ENCODE measurements around the gene KANSL2. TPM values are rescaled to one million over a fixed set of nuclear protein-coding genes. Genes with fewer than 3 reads are reported as not detected.

Gene KANSL2
- total and polyA plus RNA-seq, 9 donors = 27.5 to 54.1 (median 35.4) TPM

GRCh38 chr12:48640854-48641253 lies 41.2 kb downstream of the KANSL2 start:
- no peak overlapping the region for H3K4me3 ChIP-seq
- no peaks in the 10 kb centered on the region for H3K9me3 ChIP-seq
- TF ChIP-seq POLR2A (IDR thresholded peaks at IDR 0.05) (no peak), EP300 (IDR thresholded peaks at IDR 0.05) (no peak), CTCF (IDR thresholded peaks at IDR 0.05) (no peak)
- no peaks in the 10 kb centered on the region for H3K36me3 ChIP-seq
- no peaks in the 10 kb centered on the region for H3K4me1 ChIP-seq (ENCODE audit: insufficient read depth)
- no peak overlapping the region for H3K27ac ChIP-seq
- 85 to 94% (median 92%) methylated on average over 3 of the region's 3 CpGs for WGBS, 3 donors
- no peaks in the 10 kb centered on the region for H3K27me3 ChIP-seq
- no peak for DNase-seq
- intact Hi-C loops (cut with DNase I) = no loop called here

GRCh38 chr12:48640428-48640827 lies 41.6 kb downstream of the KANSL2 start:
- Histone ChIP-seq H3K36me3 (no peaks in the 10 kb centered on the region), H3K4me3 (no peak overlapping the region), H3K27ac (no peak overlapping the region), H3K27me3 (no peaks in the 10 kb centered on the region), H3K9me3 (no peaks in the 10 kb centered on the region), H3K4me1 (ENCODE audit: insufficient read depth) (no peaks in the 10 kb centered on the region)
- intact Hi-C loops (cut with DNase I) = no loop called here
- DNase-seq = no peak
- no peak for TF ChIP-seq CTCF (IDR thresholded peaks at IDR 0.05)
- no peak for TF ChIP-seq POLR2A (IDR thresholded peaks at IDR 0.05)
- TF ChIP-seq EP300 (IDR thresholded peaks at IDR 0.05) = no peak

- no peaks in the 10 kb centered on the region for H3K27me3 ChIP-seq
- H3K27ac ChIP-seq = no peak overlapping the region
- H3K4me1 ChIP-seq (ENCODE audit: insufficient read depth) = no peaks in the 10 kb centered on the region
- H3K4me3 ChIP-seq = no peak overlapping the region
- no peaks in the 10 kb centered on the region for H3K36me3 ChIP-seq
- intact Hi-C loops (cut with DNase I) = no loop called here
- no peak for DNase-seq
- 59 to 68% (median 60%) methylated on average over 1 of the region's 1 CpG for WGBS, 3 donors
- no peaks in the 10 kb centered on the region for H3K9me3 ChIP-seq
- TF ChIP-seq POLR2A (IDR thresholded peaks at IDR 0.05) (no peak), CTCF (IDR thresholded peaks at IDR 0.05) (no peak), EP300 (IDR thresholded peaks at IDR 0.05) (no peak)
Observed at GRCh38 chr12:48631071-48631470, 51.0 kb downstream of the KANSL2 start.

GRCh38 chr12:48630346-48630745 lies 51.7 kb downstream of the KANSL2 start:
- no peak overlapping the region for H3K4me3 ChIP-seq
- no peaks in the 10 kb centered on the region for H3K9me3 ChIP-seq
- DNase-seq = no peak
- no peaks in the 10 kb centered on the region for H3K4me1 ChIP-seq (ENCODE audit: insufficient read depth)
- TF ChIP-seq POLR2A (IDR thresholded peaks at IDR 0.05) (no peak), CTCF (IDR thresholded peaks at IDR 0.05) (no peak), EP300 (IDR thresholded peaks at IDR 0.05) (no peak)
- intact Hi-C loops (cut with DNase I) = no loop called here
- H3K27me3 ChIP-seq = no peaks in the 10 kb centered on the region
- H3K36me3 ChIP-seq = no peaks in the 10 kb centered on the region
- no peak overlapping the region for H3K27ac ChIP-seq

GRCh38 chr12:48629541-48629940 lies 52.5 kb downstream of the KANSL2 start:
- Histone ChIP-seq H3K27me3 (no peaks in the 10 kb centered on the region), H3K36me3 (no peaks in the 10 kb centered on the region), H3K4me1 (ENCODE audit: insufficient read depth) (no peaks in the 10 kb centered on the region), H3K9me3 (no peaks in the 10 kb centered on the region), H3K4me3 (no peak overlapping the region), H3K27ac (no peak overlapping the region)
- TF ChIP-seq POLR2A (IDR thresholded peaks at IDR 0.05) = no peak
- WGBS, 3 donors = 85 to 95% (median 88%) methylated on average over 3 of the region's 3 CpGs
- DNase-seq = no peak
- intact Hi-C loops (cut with DNase I) = loop anchor here in 2 of 4 donors (10.0 kb wide), 1 partner anchor 445 kb away; the partner anchor contains the start of gene CCDC184 (in 2 of the 2)

Measured in ovary (tissue), 9 donors.